H1 (cell line): ENCODE results near the gene NAV3. TPM values are rescaled to one million over a fixed set of nuclear protein-coding genes. Genes with fewer than 3 reads are reported as not detected.

Source experiments
- CTCF ChIA-PET: fragments of 300-600 bp; sonication (Branson Sonifier 250); formaldehyde crosslinking; loops from one replicate; lab custom pipeline; 2021; ENCODE audit not compliant: partially characterized antibody; lab: Charles Lee
- POLR2A ChIA-PET: fragments of 300-600 bp; sonication (Branson Sonifier 250); formaldehyde crosslinking; loops from one replicate; lab custom pipeline; 2021; ENCODE audit warnings: inconsistent platforms; ENCODE audit not compliant: partially characterized antibody; lab: Charles Lee
- DNase-seq, 2 experiments: peaks; one replicate each; pipeline versions ENCODE4 v3.0.0 to v3.0.0-alpha.2; 2010 to 2022; ENCODE audit warnings: low spot score in 2 of 2, low read depth in 1 of 2, mixed read lengths in 1 of 2
- FAIRE-seq: peaks from 2 replicates; lab custom pipeline; 2011; peaks lifted over from hg19 to GRCh38; lab: Jason Lieb, UNC
- H2AFZ ChIP-seq: 2 replicates; pipeline ENCODE4 v1.8.1; 2012; ENCODE audit warnings: low read length, inconsistent platforms
- H2AK5ac ChIP-seq: 2 replicates; pipeline ENCODE4 v1.6.1; 2013; ENCODE audit warnings: low read depth, low read length
- H2BK120ac ChIP-seq: replicated peaks from 2 replicates; pipeline ENCODE3; 2013; ENCODE audit warnings: low read depth, low read length, inconsistent platforms
- H2BK12ac ChIP-seq: 2 replicates; pipeline ENCODE4 v1.6.1; 2013; ENCODE audit warnings: low read depth, low read length
- H2BK15ac ChIP-seq: 2 replicates; pipeline ENCODE4 v1.6.1; 2013; ENCODE audit warnings: low read length
- H2BK20ac ChIP-seq: 2 replicates; pipeline ENCODE4 v1.6.1; 2013; ENCODE audit warnings: low read length
- H2BK5ac ChIP-seq: 2 replicates; pipeline ENCODE4 v1.6.1; 2013; ENCODE audit warnings: low read depth, low read length
- H3K14ac ChIP-seq: 2 replicates; pipeline ENCODE4 v1.6.1; 2013; ENCODE audit warnings: inconsistent platforms; ENCODE audit not compliant: insufficient read length
- H3K18ac ChIP-seq: 2 replicates; pipeline ENCODE4 v1.6.1; 2013; ENCODE audit warnings: low read length; ENCODE audit errors: extremely low read depth
- H3K23ac ChIP-seq: 2 replicates; pipeline ENCODE4 v1.6.1; 2013; ENCODE audit warnings: inconsistent platforms; ENCODE audit not compliant: insufficient read length
- H3K23me2 ChIP-seq: 2 replicates; pipeline ENCODE4 v1.6.1; 2013; ENCODE audit warnings: low read depth, low read length
- H3K27ac ChIP-seq: 2 replicates; pipeline ENCODE4 v1.6.1; 2011; ENCODE audit warnings: low read depth, low read length, inconsistent platforms
- H3K27me3 ChIP-seq, 4 experiments: replicated peaks in 1 of 4; 1 replicate in 1 of 4; 2 replicates in 3 of 4; pipeline versions ENCODE4 v1.6.1 to v1.8.1; 2011 to 2013; ENCODE audit warnings: low read length in 3 of 4, mild to moderate bottlenecking in 3 of 4, inconsistent platforms in 2 of 4, mixed read lengths in 2 of 4, moderate library complexity in 1 of 4; ENCODE audit not compliant: control insufficient read depth in 3 of 4, insufficient read depth in 3 of 4; ENCODE audit errors: extremely low read depth in 1 of 4
- H3K36me3 ChIP-seq, 4 experiments: 2 replicates each; pipeline versions ENCODE4 v1.6.1 to v1.8.1; 2011 to 2013; ENCODE audit warnings: mild to moderate bottlenecking in 4 of 4, low read length in 3 of 4, moderate library complexity in 2 of 4, control low read depth in 1 of 4, inconsistent platforms in 1 of 4; ENCODE audit not compliant: insufficient read depth in 4 of 4, control insufficient read depth in 2 of 4
- H3K4ac ChIP-seq: replicated peaks from 2 replicates; pipeline ENCODE3; 2013; ENCODE audit warnings: low read length, low read depth, mixed read lengths, inconsistent platforms; ENCODE audit not compliant: insufficient read length
- H3K4me1 ChIP-seq, 4 experiments: replicated peaks in 1 of 4; 1 replicate in 1 of 4; 2 replicates in 3 of 4; pipeline versions ENCODE4 v1.6.1 to v1.8.1; 2011 to 2013; ENCODE audit warnings: low read length in 3 of 4, inconsistent platforms in 2 of 4, mixed read lengths in 1 of 4; ENCODE audit not compliant: insufficient read depth in 4 of 4, control insufficient read depth in 3 of 4
- H3K4me2 ChIP-seq, 2 experiments: 2 replicates each; pipeline versions ENCODE4 v1.6.1 to v1.8.1; 2011 to 2013; ENCODE audit warnings: low read depth in 2 of 2, low read length in 2 of 2, control low read depth in 1 of 2, inconsistent platforms in 1 of 2, mild to moderate bottlenecking in 1 of 2; ENCODE audit not compliant: insufficient read depth in 1 of 2
- H3K4me3 ChIP-seq, 4 experiments: fragments of 200-600, 300-600 bp in 1 of 4; sonication (generic), shearing (Covaris generic), sonication (Bioruptor Twin) in 1 of 4; 2 replicates each; pipeline versions ENCODE4 v1.5.1 to v1.8.1; 2011 to 2016; ENCODE audit warnings: low read length in 4 of 4, low read depth in 3 of 4, control low read depth in 2 of 4, inconsistent platforms in 2 of 4, mild to moderate bottlenecking in 2 of 4, mixed read lengths in 1 of 4, moderate library complexity in 1 of 4; ENCODE audit not compliant: insufficient read depth in 2 of 4; ENCODE audit errors: extremely low read depth in 1 of 4
- H3K56ac ChIP-seq: replicated peaks from 2 replicates; pipeline ENCODE3; 2013; ENCODE audit warnings: low read depth, mild to moderate bottlenecking, mixed read lengths, low read length, inconsistent platforms; ENCODE audit not compliant: insufficient read length
- H3K79me1 ChIP-seq: 2 replicates; pipeline ENCODE4 v1.6.1; 2013; ENCODE audit warnings: low read depth, low read length, control low read depth
- H3K79me2 ChIP-seq, 2 experiments: 2 replicates each; pipeline versions ENCODE4 v1.6.1 to v1.8.1; 2012 to 2013; ENCODE audit warnings: low read length in 2 of 2, mild to moderate bottlenecking in 2 of 2, inconsistent platforms in 1 of 2; ENCODE audit not compliant: insufficient read depth in 2 of 2, control insufficient read depth in 1 of 2
- H3K9ac ChIP-seq, 4 experiments: replicated peaks in 1 of 4; 1 replicate in 1 of 4; 2 replicates in 3 of 4; pipeline versions ENCODE4 v1.6.1 to v1.8.1; 2011 to 2013; ENCODE audit warnings: low read depth in 3 of 4, low read length in 3 of 4, control low read depth in 2 of 4, mild to moderate bottlenecking in 2 of 4, moderate library complexity in 2 of 4, inconsistent platforms in 1 of 4; ENCODE audit errors: extremely low read depth in 1 of 4
- H3K9me3 ChIP-seq, 2 experiments: 2 replicates each; pipeline versions ENCODE4 v1.6.1 to v1.8.1; 2012 to 2013; ENCODE audit warnings: mild to moderate bottlenecking in 2 of 2, moderate library complexity in 2 of 2, control low read depth in 1 of 2, inconsistent platforms in 1 of 2, low read depth in 1 of 2, low read length in 1 of 2, mixed read lengths in 1 of 2; ENCODE audit not compliant: insufficient read depth in 2 of 2
- H4K20me1 ChIP-seq, 2 experiments: replicated peaks in 1 of 2; 2 replicates each; pipeline versions ENCODE3 to v1.8.1; 2011 to 2013; ENCODE audit warnings: inconsistent platforms in 2 of 2, low read length in 2 of 2, mild to moderate bottlenecking in 1 of 2; ENCODE audit not compliant: insufficient read depth in 2 of 2, control insufficient read depth in 1 of 2
- H4K5ac ChIP-seq: 2 replicates; pipeline ENCODE4 v1.6.1; 2013; ENCODE audit warnings: low read length, low read depth, mixed read lengths, inconsistent platforms; ENCODE audit not compliant: insufficient read length
- H4K8ac ChIP-seq: 2 replicates; pipeline ENCODE4 v1.8.0; 2013; ENCODE audit warnings: mild to moderate bottlenecking, moderate library complexity, low read length, inconsistent platforms; ENCODE audit not compliant: insufficient read depth; ENCODE audit errors: extremely low read depth
- H4K91ac ChIP-seq: replicated peaks from 2 replicates; pipeline ENCODE3; 2013; ENCODE audit warnings: low read length, mixed read lengths, inconsistent platforms; ENCODE audit not compliant: insufficient read length
- BACH1 ChIP-seq: IDR thresholded peaks from 2 replicates; pipeline ENCODE4 v1.6.1; 2012; ENCODE audit warnings: low read length, improper control_type of control experiment
- MAFK ChIP-seq: IDR thresholded peaks from 2 replicates; pipeline ENCODE4 v1.6.1; 2012; ENCODE audit warnings: low read depth, mild to moderate bottlenecking, improper control_type of control experiment, low read length
- TEAD4 ChIP-seq: IDR thresholded peaks from 2 replicates; pipeline ENCODE4 v1.6.1; 2012; ENCODE audit warnings: low read depth, low read length, inconsistent platforms, mixed read lengths
- WGBS, 2 experiments: shearing (Covaris generic) in 1 of 2; methylation state at CpG; one replicate each; pipeline versions ENCODE4 v1.1.6 to v1.1.7; 2013 to 2015; ENCODE audit warnings: low lambda C conversion rate in 2 of 2, mixed read lengths in 2 of 2, inconsistent platforms in 1 of 2, low coverage in 1 of 2, missing lambda C conversion rate in 1 of 2; ENCODE audit not compliant: insufficient replicate concordance in 2 of 2, insufficient coverage in 1 of 2, insufficient read length in 1 of 2; ENCODE audit errors: extremely low coverage in 1 of 2, missing lambda C conversion rate in 1 of 2; 5-methylcytosine and 5-hydroxymethylcytosine counted together
- polyA plus RNA-seq, 7 experiments: library from polyadenylated mRNA; depleted of rRNA in 3 of 7; stranded (reverse) in 5 of 7; unstranded in 2 of 7; fragments of >200 nt in 5 of 7; fragments of 200-250 nt in 2 of 7; gene quantifications; 1 replicate in 5 of 7; 2 replicates in 1 of 7; 4 replicates in 1 of 7; pipeline versions ENCODE4 v1.2.1 to v1.2.3, GENCODE V29; 2011 to 2013; ENCODE audit warnings: missing spikeins in 2 of 7, mixed read lengths in 2 of 7
- total RNA-seq: library from RNA; stranded (reverse); fragmentation: NEBNext Ultra II Directional; extraction: Animal tissue kit (Norgen Biotek cat#: 25700); gene quantifications from 2 replicates; pipeline ENCODE4 v1.2.1, GENCODE V29; 2021
- TF ChIP-seq, protein P1 (sequence below): IDR thresholded peaks from 2 replicates; pipeline ENCODE4 v1.6.1; 2011; ENCODE audit warnings: low read length, improper control_type of control experiment
- TF ChIP-seq, protein P2 (sequence below): IDR thresholded peaks from 2 replicates; pipeline ENCODE4 v1.6.1; 2011; ENCODE audit warnings: low read depth, mild to moderate bottlenecking, low read length; ENCODE audit not compliant: insufficient read depth

The NAV3 gene
- total and polyA plus RNA-seq, 2 of the 8 experiments (the other 6 are each of a cell fraction or from before 2014, with no cell fraction given), result 0.47 to 5.0 TPM

DNA sequence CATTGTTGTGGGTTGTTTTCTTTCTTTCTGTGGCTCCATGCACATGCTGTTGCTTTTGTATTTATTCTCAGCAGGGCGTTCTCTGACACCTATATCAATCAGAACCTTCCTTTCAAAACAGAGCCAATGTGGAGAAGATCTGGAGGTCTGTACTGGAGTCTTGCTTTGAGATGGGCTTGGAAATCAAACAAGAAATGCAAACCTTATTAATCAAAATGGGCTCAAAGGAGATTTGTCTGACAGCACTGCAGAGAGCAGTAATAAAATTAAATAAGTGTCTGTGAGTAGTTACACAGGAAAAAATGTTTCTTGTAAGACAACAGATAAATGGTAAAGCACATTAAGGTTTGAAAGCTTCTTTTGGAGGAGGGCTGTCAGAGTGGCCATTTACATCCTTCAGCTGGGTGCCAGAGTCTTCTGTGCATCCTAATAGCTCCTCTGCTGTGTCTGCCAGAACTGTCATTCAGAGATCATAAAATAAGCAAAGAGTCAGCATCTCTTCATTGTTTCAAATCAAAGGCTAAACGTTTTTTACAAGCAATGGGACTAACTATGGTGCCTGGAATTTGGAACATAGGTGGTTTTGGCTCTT lies 414.3 kb downstream of the NAV3 start:
- Histone ChIP-seq H4K91ac (no peak overlapping the region), H3K9me3 (no peaks in the 10 kb centered on the region), H2AK5ac (no peak overlapping the region), H3K4me1 (peaks cover 0 to 21% (median 2%) of the 10 kb centered on the region in 4 experiments; a peak in 2 of 7 replicates), H3K4ac (no peak overlapping the region), H3K4me3 (no peak overlapping the region), H3K14ac (no peak overlapping the region), H2BK12ac (no peak overlapping the region), H2BK120ac (no peak overlapping the region), H3K23ac (no peak overlapping the region), H3K4me2 (no peak overlapping the region), H2BK15ac (no peak overlapping the region), H3K18ac (no peak overlapping the region), H3K79me2 (no peaks in the 10 kb centered on the region), H3K9ac (no peak overlapping the region), H3K79me1 (no peaks in the 10 kb centered on the region), H3K56ac (no peak overlapping the region), H2BK5ac (no peak overlapping the region), H3K27ac (no peak overlapping the region), H2AFZ (no peak overlapping the region), H3K36me3 (no peaks in the 10 kb centered on the region), H3K23me2 (no peaks in the 10 kb centered on the region), H4K8ac (no peak overlapping the region), H2BK20ac (no peak overlapping the region), H4K20me1 (no peaks in the 10 kb centered on the region), H3K27me3 (no peaks in the 10 kb centered on the region), H4K5ac (no peak overlapping the region)
- CTCF ChIA-PET, result interaction anchor here (0.6 to 1.0 kb wide), 3 partner anchors 16 to 813 kb away, joined by 3 to 4 read pairs (median 3); no protein-coding TSS in a partner anchor
- WGBS, 2 experiments, result 76% methylated on average over 2 of the region's 2 CpGs; no CpG with 5 or more reads in 1 of the 2 experiments
- FAIRE-seq (no peak), DNase-seq (no peak)
- POLR2A ChIA-PET, result no interaction called here
- TF ChIP-seq, protein P1, sequence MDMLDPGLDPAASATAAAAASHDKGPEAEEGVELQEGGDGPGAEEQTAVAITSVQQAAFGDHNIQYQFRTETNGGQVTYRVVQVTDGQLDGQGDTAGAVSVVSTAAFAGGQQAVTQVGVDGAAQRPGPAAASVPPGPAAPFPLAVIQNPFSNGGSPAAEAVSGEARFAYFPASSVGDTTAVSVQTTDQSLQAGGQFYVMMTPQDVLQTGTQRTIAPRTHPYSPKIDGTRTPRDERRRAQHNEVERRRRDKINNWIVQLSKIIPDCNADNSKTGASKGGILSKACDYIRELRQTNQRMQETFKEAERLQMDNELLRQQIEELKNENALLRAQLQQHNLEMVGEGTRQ, result no peak
- TF ChIP-seq MAFK (no peak), TEAD4 (no peak), BACH1 (no peak)
- TF ChIP-seq, protein P2, sequence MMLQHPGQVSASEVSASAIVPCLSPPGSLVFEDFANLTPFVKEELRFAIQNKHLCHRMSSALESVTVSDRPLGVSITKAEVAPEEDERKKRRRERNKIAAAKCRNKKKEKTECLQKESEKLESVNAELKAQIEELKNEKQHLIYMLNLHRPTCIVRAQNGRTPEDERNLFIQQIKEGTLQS, result no peak
